HG03460 (cell line): ENCODE results near the gene NCAN.

ENCODE experiments used
- ATAC-seq: cut with Tn5 transposase; IDR thresholded peaks from one replicate; pipeline ENCODE4 v1.9.1; 2021; ENCODE audit not compliant: unreplicated experiment

NCAN gene

DNA sequence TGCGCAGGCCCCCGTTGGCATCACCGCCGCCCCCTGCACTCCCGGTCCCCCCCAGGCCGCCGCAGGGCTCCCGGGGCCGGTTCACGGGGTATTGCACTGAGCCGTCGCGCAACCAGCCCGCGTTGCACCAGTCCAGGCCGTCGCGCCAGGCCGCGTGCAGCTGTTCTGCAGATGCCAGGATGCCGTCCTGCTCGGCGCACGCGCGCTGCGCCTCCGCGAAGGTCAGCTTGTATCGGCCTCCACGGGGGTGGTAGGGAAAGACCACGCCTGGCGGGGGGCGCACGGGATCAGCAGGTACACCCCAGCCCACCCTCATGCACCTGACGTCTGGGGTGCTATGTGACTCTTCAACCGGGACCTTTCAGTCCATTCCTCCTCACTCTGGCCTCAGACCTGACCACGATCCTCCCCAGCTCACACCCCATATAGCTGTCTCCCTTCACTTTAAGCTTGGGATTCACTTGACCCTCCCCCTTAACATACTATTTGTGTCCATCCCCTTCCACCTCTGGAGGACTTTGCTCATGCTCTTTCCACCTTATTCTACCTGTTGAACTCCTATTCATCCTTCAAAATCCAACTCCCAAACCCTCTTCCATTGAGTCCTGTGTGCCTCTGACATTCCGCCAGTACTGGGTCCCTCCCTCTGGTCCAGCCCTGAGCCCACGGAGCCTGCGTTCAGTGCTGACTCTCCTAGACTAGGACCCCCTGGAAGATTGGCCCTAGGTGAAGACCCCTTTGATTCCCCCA lies 47.0 kb downstream of the NCAN start:
- no peak for ATAC-seq

DNA sequence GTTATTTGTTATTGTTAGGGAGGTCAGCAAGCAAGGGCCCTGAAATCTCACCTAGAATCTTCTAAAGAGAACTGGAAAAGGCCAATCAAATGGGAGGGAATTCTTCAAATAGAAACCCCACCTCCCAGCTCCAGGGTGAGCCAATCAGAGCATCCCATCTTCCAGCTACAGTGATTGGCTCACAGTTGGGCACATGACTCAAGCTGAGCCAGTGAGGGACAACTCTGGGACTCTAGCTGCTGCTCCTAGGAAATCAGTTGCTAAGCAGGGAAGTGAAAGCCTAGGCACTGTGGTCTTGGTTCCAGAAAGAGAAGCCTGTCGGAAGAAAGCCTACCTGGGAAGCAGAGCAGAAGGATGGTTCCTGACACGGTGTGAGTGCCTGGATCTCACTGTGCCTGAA lies 48.0 kb downstream of the NCAN start:
- no peak for ATAC-seq

- no peak for ATAC-seq
These were observed 48.9 kb downstream of the NCAN start for GRCh38 chr19:19260417-19261214.

DNA sequence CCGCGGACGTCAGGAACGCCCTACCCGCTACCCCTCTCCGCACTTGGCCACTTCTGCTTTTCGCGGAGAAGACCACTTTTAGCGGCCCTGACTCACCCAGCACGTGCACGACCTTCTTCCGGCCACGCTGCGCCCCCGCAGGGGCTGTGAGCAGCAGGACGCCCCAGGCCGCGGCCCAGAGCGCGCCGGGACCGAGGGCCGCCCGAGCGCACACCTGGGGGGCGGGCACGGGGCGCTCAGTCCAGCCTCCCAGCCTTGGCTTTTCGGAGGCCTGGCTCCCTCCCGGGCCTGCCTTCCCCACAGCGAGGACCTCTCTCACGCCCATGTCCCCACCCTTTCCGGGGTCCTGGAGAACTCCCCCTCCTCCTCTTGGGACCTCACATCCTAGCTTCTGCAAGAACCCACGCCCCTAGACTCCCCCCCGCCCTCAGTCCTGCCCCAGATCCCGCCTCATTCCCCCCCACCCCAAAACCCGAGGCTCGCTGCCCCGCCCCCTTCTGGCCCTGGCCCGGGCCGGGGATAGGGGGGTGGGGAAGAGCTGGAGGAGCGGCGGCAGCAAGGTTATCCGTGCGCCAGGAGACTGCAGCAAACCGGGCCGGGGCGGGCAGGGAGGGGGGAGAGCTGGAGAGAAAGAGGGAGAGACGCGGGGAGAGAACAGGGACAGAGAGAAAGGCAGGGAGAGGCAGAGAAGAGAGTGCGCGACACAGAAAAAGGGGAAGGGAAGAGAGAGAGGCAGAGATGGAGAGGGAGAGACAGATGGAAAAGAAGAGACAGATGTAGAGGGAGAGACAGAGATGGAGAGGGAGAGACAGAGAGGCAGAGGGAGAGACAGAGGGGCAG lies 49.8 kb downstream of the NCAN start:
- ATAC-seq = no peak

DNA sequence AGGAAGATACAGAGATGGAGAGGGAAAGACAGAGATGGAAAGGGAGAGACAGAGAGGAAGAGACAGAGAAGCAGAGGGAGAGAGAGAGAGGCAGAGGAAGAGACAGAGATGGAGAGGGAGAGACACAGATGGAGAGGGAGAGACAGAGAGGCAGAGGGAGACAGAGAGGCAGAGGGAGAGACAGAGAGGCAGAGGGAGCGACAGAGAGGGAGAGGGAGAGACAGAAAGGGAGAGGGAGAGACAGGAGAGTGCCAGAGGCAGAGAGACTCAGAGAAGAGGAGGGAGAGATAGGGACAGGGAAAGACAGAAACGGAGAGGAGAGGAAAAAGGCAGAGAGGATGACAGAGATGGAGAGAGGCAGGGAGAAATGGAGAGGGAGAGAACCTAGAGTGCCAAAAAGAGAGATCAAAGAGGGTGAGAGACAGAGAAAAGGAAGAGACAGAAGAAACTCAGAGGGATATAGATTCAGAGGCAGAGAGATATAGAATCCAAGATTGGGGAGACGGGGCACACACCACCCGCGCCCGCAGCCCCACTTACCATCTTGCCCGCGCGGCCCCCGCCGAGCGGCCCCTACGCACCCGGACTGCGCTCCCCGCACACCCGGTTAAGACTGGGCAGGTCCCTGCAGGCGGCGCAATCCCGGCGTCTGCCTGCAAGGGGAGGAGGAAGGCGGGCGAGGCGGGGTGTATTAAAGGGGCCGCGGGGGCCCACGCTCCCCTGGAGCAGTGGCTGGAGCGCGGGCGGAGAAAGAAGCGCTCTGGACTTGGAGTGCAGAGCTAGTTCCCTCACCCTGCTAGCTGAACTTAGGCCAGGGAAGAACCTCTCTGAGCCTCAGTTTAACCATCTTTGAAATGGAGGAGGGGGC lies 50.7 kb downstream of the NCAN start:
- ATAC-seq = no peak

- no peak for ATAC-seq
These were observed 52.2 kb downstream of the NCAN start for GRCh38 chr19:19263886-19264487.

DNA sequence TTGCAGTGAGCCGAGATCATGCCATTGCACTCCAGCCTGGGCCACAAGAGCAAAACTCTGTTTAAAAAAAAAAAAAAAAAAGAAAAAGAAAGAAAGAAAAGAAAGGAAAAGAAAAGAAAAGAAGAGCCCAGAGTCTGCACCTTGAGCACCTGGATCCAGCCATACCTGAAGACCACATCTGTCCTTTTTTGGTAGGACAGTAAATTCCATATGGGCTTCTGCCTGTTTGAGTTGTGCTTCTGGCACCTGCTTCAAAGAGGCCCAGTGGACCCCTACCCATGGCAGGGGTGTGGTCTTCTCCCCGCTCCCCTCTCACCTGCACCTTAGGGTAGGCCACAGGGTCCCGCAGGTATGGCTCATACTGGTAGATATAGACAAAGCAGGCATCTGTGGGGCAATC lies 55.5 kb downstream of the NCAN start:
- no peak for ATAC-seq

GRCh38 chr19:19268453-19269385 lies 57.0 kb downstream of the NCAN start:
- ATAC-seq = no peak

- ATAC-seq = no peak
These were observed 58.4 kb downstream of the NCAN start for GRCh38 chr19:19269952-19270694.

DNA sequence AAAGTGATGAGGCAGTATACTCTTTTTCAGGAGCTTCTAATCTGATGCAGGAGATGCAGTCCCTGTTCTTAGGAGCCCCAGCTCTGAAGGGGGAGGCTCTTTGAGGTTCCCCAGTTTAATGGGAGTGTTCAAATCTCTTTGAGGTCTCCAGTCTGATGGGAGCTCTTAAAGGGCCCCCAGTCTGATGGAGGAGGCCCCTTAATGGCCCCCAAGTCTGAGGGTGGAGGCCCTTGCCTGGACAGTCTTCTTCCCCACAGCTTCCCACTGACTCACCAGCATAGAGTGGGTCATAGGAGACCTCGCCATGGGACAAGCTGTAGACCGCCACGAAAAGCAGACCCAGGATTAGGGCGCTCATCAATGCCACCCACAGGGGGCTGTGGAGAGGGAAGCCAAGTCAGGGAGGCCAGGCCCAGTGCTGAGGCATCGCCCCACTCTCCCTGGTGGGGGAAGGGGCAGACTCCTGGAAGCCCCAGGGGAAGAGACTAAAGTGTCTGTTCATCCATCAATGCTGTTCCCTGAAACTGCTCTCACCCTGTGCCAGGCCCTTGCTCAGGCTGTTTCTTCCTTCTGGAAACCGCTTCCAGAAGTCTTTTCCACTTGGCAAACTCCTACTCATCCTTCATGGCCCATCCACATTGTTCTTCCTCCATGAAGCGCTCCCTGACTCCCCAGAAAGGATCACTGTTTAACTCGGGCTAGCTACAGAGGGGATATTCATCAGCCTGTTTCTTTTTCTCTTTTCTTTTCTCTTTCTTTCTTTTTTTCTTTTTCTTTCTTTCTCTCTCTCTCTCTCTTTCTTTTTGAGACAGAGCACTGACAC lies 59.2 kb downstream of the NCAN start:
- ATAC-seq = no peak

GRCh38 chr19:19271828-19272599 lies 60.3 kb downstream of the NCAN start:
- ATAC-seq = no peak

DNA sequence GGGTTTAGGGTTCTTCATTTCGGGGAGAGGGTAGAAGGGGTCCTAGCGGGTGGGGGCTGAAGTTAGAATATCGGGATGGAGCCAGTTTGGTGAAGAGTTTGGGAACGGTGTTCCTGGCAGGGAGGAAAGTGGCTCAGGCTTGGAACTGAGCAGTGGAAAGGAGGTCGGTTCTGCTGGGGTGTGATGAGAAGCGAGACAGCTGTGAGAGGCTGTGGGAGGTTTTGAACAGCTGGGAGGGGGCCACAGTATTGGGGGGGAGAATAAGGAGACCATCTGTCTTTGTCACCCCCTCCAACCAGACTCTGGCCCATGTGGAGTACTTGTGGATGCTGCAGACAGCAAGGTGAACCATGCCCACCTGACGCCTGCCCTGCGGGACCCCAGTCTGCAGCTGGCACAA lies 62.4 kb downstream of the NCAN start:
- no peak for ATAC-seq

DNA sequence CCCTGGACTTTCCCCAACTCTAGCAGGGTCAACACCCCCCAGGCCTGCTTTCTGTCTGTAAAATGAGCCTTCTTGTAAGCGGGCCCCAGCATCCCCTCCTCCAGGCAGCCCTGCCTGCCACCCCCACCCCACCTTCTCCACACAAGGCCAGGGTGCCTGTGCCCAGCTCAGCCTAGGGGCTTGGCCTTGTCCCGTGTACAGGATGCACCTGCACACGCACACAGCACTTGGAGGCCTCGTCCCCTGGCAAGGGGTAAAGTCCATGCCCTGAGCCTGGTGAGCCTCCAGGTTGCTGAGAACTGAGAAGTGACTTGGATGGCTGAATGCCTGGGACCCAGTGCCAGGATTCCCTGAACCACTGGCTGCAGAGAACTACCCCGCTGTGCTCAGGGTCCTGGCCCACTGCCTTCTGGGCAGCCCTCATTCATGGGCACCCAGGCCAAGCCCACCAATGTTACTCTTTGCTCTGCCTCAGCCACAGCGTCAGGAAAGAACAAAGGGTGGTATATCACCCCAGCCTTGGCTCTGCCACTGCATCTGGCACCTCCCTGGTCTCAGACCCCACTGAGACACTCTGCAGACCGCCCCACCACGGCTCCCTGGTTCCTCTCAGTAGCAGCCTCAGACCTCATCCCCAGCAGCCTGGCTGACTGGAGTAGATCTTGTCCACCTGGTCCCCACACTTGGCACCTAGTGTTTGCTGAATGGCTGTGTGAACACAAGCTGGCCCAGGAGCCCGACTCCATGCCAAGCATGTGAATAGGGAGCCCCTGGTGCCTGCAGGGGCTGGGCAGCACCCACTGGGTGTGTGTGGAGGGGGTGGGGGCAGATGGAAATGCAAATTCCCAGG lies 63.2 kb downstream of the NCAN start:
- no peak for ATAC-seq

DNA sequence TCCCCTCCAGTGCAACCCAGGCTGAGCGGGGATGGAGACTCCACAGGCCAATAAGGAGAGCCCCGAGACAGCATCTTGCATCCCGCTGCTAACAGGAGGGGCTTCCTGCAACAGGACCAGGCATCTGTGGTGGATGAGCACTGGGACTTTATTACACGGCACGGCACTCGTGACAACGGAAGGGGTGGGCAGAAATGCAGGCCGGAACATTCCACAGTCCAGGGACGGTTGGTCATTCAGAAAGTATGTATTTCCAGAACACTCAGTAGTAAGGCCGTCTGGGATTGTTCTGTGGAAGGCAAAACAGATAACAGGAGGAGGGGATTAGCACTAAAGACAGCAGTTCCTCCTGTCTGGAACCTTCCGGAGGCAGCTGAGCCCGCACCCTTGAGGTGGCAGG lies 64.6 kb downstream of the NCAN start:
- no peak for ATAC-seq

GRCh38 chr19:19276851-19277250 lies 65.1 kb downstream of the NCAN start:
- ATAC-seq = no peak

DNA sequence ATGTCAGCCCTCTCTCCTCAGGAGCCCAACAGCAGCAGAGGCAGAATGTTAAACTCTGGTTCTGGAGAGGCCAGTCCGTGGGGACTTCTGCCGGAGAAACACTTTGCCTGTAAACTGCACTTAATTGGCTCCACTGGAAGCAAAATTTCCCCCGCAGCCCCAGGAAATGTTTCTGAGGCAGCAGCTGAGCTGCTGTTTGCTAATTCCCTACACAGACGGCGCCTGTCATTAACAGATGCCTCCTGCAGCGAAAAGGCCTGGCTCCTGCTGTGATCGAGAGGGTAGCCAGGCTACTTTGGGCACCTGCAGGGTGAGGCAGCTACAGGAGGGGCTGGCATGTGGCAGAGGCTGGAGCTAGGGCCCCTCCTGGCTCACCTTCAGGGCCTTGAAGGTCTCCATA lies 66.6 kb downstream of the NCAN start:
- ATAC-seq = no peak
